ENCODE data around the gene ARHGAP5.

ARHGAP5 gene

DNA sequence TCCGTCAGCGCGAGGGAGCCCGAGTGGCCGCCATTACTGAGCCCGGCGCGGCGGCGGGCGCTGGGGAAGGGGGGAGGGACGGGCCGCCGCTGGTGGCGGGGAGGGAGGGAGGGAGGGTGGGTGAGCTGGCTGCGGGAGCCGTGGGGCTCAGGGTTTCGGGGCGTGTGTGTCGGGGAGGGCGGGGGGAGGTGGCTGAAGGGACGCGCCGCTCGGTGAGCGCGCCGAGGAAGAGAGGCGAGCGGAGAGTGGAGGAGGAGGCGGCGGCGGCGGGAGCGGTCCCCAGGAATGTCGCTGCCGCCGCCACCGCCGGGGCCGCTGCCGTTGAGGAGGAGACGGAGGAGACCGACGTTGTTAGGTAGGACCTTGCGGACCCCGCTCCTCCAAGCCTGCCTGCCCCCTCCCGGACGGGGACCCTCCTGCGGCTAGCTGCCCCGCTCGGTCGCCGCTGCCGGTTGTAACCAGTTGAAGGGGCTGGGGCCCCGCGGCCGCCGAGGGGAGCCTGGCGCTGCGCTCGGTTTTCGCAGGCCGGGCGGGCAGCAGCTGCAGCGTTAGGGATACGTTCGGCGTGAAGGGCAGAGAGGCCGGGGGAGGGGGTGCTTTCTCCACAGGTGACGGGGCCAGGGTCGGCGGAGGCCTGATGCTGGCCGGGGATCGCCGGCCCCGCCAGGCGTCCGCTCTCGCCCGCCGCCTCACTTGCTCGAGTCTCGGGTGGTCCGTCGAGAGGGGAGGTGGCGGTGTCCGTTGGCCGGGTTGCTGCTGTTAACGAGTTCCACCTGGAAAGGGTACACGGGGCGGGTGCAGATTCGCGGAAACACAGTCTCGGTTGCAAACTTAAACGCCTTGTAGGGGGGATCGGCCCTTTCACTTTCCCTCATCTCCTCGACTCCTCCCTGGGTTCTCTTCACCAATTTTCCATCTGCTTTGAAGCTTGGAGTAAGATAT, at the start of gene ARHGAP5:
Gene ARHGAP5, plus strand, starts transcription at position 224 of the 942 bp plus-strand sequence. CDS start 13,366 bp downstream, outside the sequence.
- peak; percentile 46 for DNase-seq (ENCODE audit: low read depth, low spot score)

GRCh38 chr14:32028599-32028998, 48.5 kb upstream of the ARHGAP5 start:
- DNase-seq (ENCODE audit: low read depth, low spot score) = no peak

DNA sequence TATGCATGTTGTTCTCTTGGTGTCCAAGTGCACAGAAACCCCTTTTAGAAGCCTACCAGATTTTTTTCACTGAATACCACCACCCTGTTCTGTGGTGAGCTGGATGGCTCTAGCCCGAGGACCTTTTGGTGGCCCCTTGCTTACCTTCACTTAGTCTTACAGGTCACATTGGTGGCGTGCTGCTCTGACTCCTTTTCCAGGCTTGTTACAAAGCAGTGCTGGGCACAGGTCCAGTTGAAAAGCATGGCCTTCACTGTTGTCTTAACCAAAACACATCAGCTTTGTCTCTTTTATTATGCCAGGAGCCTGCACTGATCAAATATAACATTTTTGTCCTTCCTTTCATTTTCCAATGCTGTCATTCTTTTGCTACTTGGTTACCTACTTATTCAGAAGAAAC, 43.6 kb upstream of the ARHGAP5 start:
- DNase-seq (ENCODE audit: low read depth, low spot score) = no peak

GRCh38 chr14:32038876-32039275, 38.2 kb upstream of the ARHGAP5 start:
- no peak for DNase-seq (ENCODE audit: low read depth, low spot score)

DNA sequence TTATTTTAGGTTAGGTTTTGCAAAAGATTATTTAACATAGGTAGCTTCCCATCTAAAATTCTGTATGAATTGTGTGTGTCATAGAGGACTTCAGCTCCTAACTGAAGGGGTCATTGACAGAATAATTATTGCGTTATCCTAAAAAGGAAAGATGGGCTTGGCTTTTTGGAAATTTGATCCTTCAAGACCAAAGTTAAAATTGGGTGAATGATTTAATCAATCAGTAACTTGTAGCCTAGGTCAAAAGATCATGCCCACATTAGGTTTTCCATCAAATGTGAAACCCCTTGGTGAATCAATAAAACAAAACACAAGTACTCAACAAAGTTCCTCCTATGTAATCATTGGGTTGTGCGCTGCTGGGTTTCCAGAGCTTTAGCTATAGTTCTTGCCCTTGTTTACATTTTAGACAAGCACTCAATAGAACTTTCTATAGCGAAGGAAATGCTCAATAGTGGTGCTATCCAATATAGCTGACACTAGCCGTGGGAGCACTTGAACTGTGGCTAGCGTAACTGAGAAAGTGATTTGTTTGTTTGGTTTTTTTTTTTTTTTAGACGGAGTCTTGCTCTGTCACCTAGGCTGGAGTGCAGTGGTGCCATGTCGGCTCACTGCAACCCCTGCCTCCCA, 37.6 kb upstream of the ARHGAP5 start:
- DNase-seq (ENCODE audit: low read depth, low spot score) = no peak

DNA sequence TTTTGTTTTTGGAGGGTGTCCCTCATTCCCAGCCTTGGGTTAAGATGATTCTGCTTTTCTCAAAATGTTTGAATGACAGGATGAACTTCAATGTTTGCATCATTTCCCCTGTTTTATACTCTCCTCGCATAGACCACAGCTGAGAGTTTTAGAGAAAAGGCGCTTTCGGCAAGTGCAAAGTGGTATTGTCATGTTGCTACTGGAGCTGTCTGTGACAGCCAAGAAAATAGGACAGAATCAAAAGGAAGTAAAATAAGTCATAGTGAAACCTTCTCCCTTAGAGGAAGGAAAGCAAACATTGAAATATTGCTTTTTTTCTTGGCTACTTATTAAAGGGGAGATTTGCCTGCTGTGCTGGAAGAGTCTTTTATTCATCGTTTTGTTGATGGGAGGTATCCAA, 33.5 kb upstream of the ARHGAP5 start:
- no peak for DNase-seq (ENCODE audit: low read depth, low spot score)

- DNase-seq (ENCODE audit: low read depth, low spot score) = no peak
Observed at GRCh38 chr14:32044454-32044853, 32.6 kb upstream of the ARHGAP5 start.

- no peak for DNase-seq (ENCODE audit: low read depth, low spot score)
Observed at GRCh38 chr14:32047791-32048190, 29.3 kb upstream of the ARHGAP5 start.

- no peak for DNase-seq (ENCODE audit: low read depth, low spot score)
Observed at GRCh38 chr14:32049361-32050088, 27.6 kb upstream of the ARHGAP5 start.

GRCh38 chr14:32050878-32051277, 26.2 kb upstream of the ARHGAP5 start:
- DNase-seq (ENCODE audit: low read depth, low spot score) = no peak

DNA sequence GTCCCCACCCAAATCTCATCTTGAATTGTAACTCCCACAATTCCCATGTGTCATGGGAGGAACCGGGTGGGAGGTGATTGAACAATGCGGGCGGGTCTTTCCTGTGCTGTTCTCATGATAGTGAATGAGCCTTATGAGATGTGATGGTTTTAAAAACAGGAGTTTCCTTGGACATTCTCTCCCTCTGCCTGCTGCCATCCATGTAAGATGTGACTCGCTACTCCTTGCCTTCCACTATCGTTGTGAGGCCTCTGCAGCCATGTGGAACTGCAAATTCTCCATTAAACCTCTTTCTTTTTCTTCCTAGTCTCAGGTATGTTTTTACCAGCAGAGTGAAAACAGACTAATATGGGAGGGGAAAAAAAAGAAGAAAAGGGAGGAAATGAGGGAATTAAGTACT, 22.6 kb upstream of the ARHGAP5 start:
- no peak for DNase-seq (ENCODE audit: low read depth, low spot score)

DNA sequence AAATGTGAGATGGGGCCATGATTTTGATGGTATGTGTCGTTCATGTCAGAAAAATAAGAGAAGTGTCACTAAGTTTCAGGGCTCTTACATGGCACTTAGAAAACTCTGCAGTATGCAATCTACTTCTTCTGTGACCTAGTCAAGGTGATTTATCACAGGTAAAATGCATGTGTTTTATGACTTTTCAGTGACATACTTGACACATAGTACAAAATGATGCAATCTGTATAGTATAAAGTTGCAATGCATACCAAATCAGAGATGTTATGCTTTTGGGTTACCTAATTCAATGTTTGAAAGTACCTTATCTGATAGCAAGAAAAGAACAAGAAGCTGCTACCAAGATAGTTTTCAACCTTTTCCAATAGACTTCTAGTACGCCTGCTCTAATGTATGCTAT, 21.9 kb upstream of the ARHGAP5 start:
- no peak for DNase-seq (ENCODE audit: low read depth, low spot score)

DNA sequence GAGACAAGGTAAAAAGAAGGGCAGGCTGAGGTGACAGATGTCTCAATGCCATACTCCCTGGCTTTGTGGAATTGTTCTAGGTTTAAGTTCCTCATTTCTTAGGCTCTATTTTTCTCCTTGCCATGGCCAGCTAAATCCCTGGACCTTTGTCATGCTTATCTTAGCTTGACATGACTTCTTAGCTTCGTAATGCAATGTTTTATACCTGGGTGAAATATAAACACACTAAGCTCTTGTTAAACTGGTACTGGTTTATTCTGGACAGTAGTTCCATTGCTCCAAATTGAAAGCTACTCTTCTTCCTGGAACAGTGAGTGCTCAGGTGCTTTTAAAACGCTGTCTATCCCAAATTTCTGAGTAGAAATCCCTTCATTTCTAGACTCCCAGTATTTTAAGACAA, 17.4 kb upstream of the ARHGAP5 start:
- DNase-seq (ENCODE audit: low read depth, low spot score) = no peak

GRCh38 chr14:32064931-32065330, 12.2 kb upstream of the ARHGAP5 start:
- no peak for DNase-seq (ENCODE audit: low read depth, low spot score)

DNA sequence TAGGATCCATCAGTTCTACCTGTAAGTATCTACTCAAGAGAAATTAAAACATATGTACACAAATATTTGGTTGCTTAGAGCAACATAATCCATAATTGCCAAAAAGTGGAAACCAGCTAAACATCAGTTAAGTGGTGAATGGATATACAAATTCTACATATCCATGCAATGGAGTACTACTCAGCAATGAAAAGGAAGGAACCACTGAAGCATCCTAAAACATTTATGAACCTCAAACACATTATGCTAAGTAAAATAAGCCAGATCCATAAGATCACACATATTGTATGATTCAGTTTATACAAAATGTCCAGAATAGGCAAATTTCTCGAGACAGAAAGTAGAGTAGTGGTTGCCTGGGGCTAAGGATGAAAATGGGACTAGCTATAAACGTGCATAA, 8.4 kb upstream of the ARHGAP5 start:
- no peak for DNase-seq (ENCODE audit: low read depth, low spot score)

GRCh38 chr14:32070282-32070681, 6.8 kb upstream of the ARHGAP5 start:
- no peak for DNase-seq (ENCODE audit: low read depth, low spot score)

DNA sequence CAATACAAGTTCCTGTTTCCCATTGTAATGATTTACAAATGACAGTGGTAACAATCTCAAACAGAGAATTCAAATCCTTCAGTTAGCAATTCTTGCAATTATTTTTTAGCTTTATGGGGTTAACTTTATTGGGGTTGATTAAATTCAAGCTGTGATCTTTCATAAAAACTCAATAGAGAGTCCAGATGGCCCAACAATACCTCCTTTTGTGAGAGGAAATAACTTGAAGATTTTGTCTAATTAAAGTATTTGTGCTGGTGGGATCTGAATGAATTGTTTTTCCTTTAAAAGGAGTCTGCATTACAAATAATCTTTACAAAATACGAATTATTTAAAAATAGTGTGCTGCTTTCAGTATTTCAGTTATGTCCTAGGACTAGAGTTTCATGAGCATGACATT, 4.4 kb upstream of the ARHGAP5 start:
- DNase-seq (ENCODE audit: low read depth, low spot score) = no peak

DNA sequence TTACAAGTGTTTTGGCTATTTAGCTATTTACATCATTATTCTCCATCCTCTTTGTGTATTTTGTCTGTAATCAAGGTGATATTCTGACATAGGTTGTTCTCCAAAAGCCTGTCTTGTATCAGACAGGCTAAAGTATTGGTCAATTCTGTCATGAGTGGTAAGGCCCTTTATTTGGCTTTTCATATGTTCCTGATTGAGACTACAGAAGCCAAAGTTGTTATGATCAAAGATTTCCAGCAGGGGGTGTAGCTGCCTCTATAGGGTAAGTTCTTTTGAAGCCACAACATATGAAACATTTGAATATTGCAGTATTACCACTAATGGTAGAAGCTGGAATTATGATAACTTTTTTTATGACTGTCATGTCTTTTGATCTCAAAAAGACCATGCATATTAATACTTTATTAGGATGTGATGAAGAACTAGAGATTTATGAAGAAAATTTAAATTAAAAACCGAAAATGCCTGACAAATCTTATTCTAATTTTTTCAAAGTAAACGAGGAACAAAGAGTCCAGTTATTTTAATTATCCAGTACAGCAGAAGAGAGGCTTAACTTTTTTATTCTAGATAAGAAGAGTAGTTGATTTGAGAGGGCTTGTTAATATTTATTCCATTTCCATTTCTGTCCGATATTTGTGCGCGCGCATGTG, 3.4 kb upstream of the ARHGAP5 start:
- DNase-seq (ENCODE audit: low read depth, low spot score) = peak; percentile 35

- no peak for DNase-seq (ENCODE audit: low read depth, low spot score)
Observed at GRCh38 chr14:32074887-32075572, 2.1 kb upstream of the ARHGAP5 start.

GRCh38 chr14:32075672-32076277, 1.3 kb upstream of the ARHGAP5 start:
- peak; percentile 2 for DNase-seq (ENCODE audit: low read depth, low spot score)
